SK-N-SH (cell line): ENCODE measurements around the gene CISH. TPM values are rescaled to one million over a fixed set of nuclear protein-coding genes. Genes with fewer than 3 reads are reported as not detected.

Source experiments
- CTCF ChIA-PET: fragments of 300-600, 350-600 bp; formaldehyde crosslinking; extraction: SDS; loops from one replicate; lab custom pipeline; 2021; lab: Yijun Ruan, JAX
- POLR2A ChIA-PET: fragments of 350-600 bp; sonication (Branson Sonifier 250); formaldehyde crosslinking; extraction: SDS; loops from one replicate; lab custom pipeline; 2020; ENCODE audit warnings: antibody characterized with exemption, inconsistent platforms; lab: Yijun Ruan, JAX
- DNase-seq: peaks from one replicate; pipeline ENCODE4 v3.0.0; 2012
- H2AFZ ChIP-seq: fragments of 200-600 bp; sonication (generic); 2 replicates; pipeline ENCODE4 v1.8.1; 2016; ENCODE audit warnings: antibody characterized with exemption, mild to moderate bottlenecking, low read depth
- H3F3A ChIP-seq: fragments of 200-600 bp; sonication (generic); replicated peaks from 2 replicates; pipeline ENCODE3; 2016; ENCODE audit warnings: antibody characterized with exemption, mild to moderate bottlenecking; ENCODE audit not compliant: insufficient read depth
- H3K27ac ChIP-seq, 2 experiments: fragments of 200-500 bp in 1 of 2; fragments of 200-600 bp in 1 of 2; sonication (Bioruptor generic) in 1 of 2; sonication (generic), shearing (Covaris generic) in 1 of 2; 2 replicates each; pipeline versions ENCODE4 v1.5.1 to v1.6.1; 2014 to 2016; ENCODE audit warnings: low read depth in 2 of 2, inconsistent platforms in 1 of 2, low read length in 1 of 2, mild to moderate bottlenecking in 1 of 2, mixed read lengths in 1 of 2
- H3K27me3 ChIP-seq: fragments of 200-600 bp; sonication (generic), shearing (Covaris generic); 2 replicates; pipeline ENCODE4 v1.6.1; 2016; ENCODE audit warnings: mixed run types; ENCODE audit not compliant: insufficient read depth
- H3K36me3 ChIP-seq, 2 experiments: fragments of 200-500 bp in 1 of 2; fragments of 200-600 bp in 1 of 2; sonication (Bioruptor generic) in 1 of 2; sonication (generic) in 1 of 2; replicated peaks in 1 of 2; 2 replicates each; pipeline versions ENCODE3 to v1.5.1; 2014 to 2016; ENCODE audit warnings: low read length in 1 of 2, mild to moderate bottlenecking in 1 of 2; ENCODE audit not compliant: insufficient read depth in 2 of 2, control insufficient read depth in 1 of 2
- H3K4me1 ChIP-seq, 2 experiments: fragments of 200-500 bp in 1 of 2; fragments of 200-600 bp in 1 of 2; sonication (Bioruptor generic) in 1 of 2; sonication (generic), shearing (Covaris generic) in 1 of 2; 2 replicates each; pipeline versions ENCODE4 v1.5.1 to v1.6.1; 2014 to 2016; ENCODE audit warnings: low read depth in 1 of 2, low read length in 1 of 2, mixed run types in 1 of 2; ENCODE audit not compliant: insufficient read depth in 2 of 2, control insufficient read depth in 1 of 2
- H3K4me2 ChIP-seq: fragments of 200-600 bp; sonication (generic), shearing (Covaris generic); 2 replicates; pipeline ENCODE4 v1.6.1; 2017; ENCODE audit warnings: mixed run types
- H3K4me3 ChIP-seq, 2 experiments: fragments of 200-500 bp in 1 of 2; fragments of 200-600 bp in 1 of 2; sonication (Bioruptor generic) in 1 of 2; sonication (generic), shearing (Covaris generic) in 1 of 2; 2 replicates each; pipeline versions ENCODE4 v1.5.1 to v1.8.1; 2014 to 2016; ENCODE audit warnings: low read depth in 2 of 2, inconsistent platforms in 1 of 2, low read length in 1 of 2, mild to moderate bottlenecking in 1 of 2, mixed read lengths in 1 of 2, moderate library complexity in 1 of 2
- H3K79me2 ChIP-seq: fragments of 200-600 bp; sonication (generic); 2 replicates; pipeline ENCODE4 v1.8.1; 2017; ENCODE audit warnings: mild to moderate bottlenecking; ENCODE audit not compliant: insufficient read depth
- H3K9ac ChIP-seq: fragments of 200-600 bp; sonication (generic); 2 replicates; pipeline ENCODE4 v1.6.1; 2017; ENCODE audit warnings: mixed run types
- H3K9me2 ChIP-seq: fragments of 200-600 bp; sonication (generic); 2 replicates; pipeline ENCODE4 v1.6.1; 2017; ENCODE audit warnings: mixed run types
- H3K9me3 ChIP-seq: fragments of 200-600 bp; sonication (generic); 2 replicates; pipeline ENCODE4 v1.6.1; 2017; ENCODE audit warnings: mixed run types, mild to moderate bottlenecking, moderate library complexity
- H4K20me1 ChIP-seq: fragments of 200-600 bp; sonication (generic); 2 replicates; pipeline ENCODE4 v1.6.1; 2017; ENCODE audit warnings: mild to moderate bottlenecking, mixed run types; ENCODE audit not compliant: insufficient read depth
- CHD2 ChIP-seq: fragments of 150-350 bp; IDR thresholded peaks from 2 replicates; pipeline ENCODE4 v1.6.1; 2018; ENCODE audit warnings: low read length; ENCODE audit not compliant: partially characterized antibody
- ELF1 ChIP-seq: IDR thresholded peaks from 2 replicates; pipeline ENCODE4 v1.4.0; 2012
- EP300 ChIP-seq, 2 experiments: IDR thresholded peaks; 2 replicates each; pipeline versions ENCODE4 v1.4.0 to v1.6.1; 2012; ENCODE audit warnings: borderline replicate concordance in 1 of 2, low read depth in 1 of 2, low read length in 1 of 2
- FOXJ3 ChIP-seq: sonication (generic); formaldehyde crosslinking; IDR thresholded peaks from 2 replicates; pipeline ENCODE4 v1.5.1; 2020; ENCODE audit warnings: mild to moderate bottlenecking, missing genetic modification reagents
- GABPA ChIP-seq: IDR thresholded peaks from 2 replicates; pipeline ENCODE4 v1.4.0; 2012; ENCODE audit warnings: low read depth, mild to moderate bottlenecking
- JUND ChIP-seq: IDR thresholded peaks from 2 replicates; pipeline ENCODE4 v1.4.0; 2012
- MXI1 ChIP-seq: IDR thresholded peaks from 2 replicates; pipeline ENCODE4 v1.6.1; 2012; ENCODE audit warnings: mild to moderate bottlenecking, low read depth, low read length, improper control_type of control experiment
- NRF1 ChIP-seq: IDR thresholded peaks from 2 replicates; pipeline ENCODE4 v1.6.1; 2012; ENCODE audit warnings: low read depth, mild to moderate bottlenecking, low read length
- RAD21 ChIP-seq: IDR thresholded peaks from 2 replicates; pipeline ENCODE4 v1.6.1; 2012; ENCODE audit warnings: mild to moderate bottlenecking, low read length
- RCOR1 ChIP-seq: fragments of 150-350 bp; IDR thresholded peaks from 2 replicates; pipeline ENCODE4 v1.6.1; 2017; ENCODE audit warnings: antibody characterized with exemption, low read length
- SMC3 ChIP-seq: IDR thresholded peaks from 2 replicates; pipeline ENCODE4 v1.6.1; 2012; ENCODE audit warnings: low read depth, low read length, improper control_type of control experiment
- WGBS: methylation state at CpG from one replicate; pipeline ENCODE4 v1.1.6; 2017; ENCODE audit warnings: low lambda C conversion rate; 5-methylcytosine and 5-hydroxymethylcytosine counted together
- polyA plus RNA-seq, 3 experiments: library from polyadenylated mRNA; depleted of rRNA; stranded (reverse); fragments of >200 nt; gene quantifications; 2 replicates each; pipeline ENCODE4 v1.2.3, GENCODE V29; 2012
- TF ChIP-seq, protein P1 (sequence below): IDR thresholded peaks from 2 replicates; pipeline ENCODE4 v1.6.1; 2012; ENCODE audit warnings: mild to moderate bottlenecking, low read depth, low read length, moderate library complexity
- TF ChIP-seq, protein P2 (sequence below): fragments of 200-600 bp; sonication (generic); IDR thresholded peaks from 2 replicates; pipeline ENCODE4 v1.6.1; 2017; ENCODE audit warnings: antibody characterized with exemption, mild to moderate bottlenecking, moderate library complexity
- TF ChIP-seq, protein P3 (sequence below): IDR thresholded peaks from 2 replicates; pipeline ENCODE4 v1.4.0; 2012; ENCODE audit warnings: low read depth, borderline replicate concordance
- TF ChIP-seq, protein P4 (sequence below): fragments of 150-350 bp; IDR thresholded peaks from 2 replicates; pipeline ENCODE4 v1.6.1; 2016; ENCODE audit warnings: mild to moderate bottlenecking, low read depth, low read length

CISH gene
- polyA plus RNA-seq, 1 of the 3 experiments (the other 2 are of a cell fraction): 2.6 TPM

DNA sequence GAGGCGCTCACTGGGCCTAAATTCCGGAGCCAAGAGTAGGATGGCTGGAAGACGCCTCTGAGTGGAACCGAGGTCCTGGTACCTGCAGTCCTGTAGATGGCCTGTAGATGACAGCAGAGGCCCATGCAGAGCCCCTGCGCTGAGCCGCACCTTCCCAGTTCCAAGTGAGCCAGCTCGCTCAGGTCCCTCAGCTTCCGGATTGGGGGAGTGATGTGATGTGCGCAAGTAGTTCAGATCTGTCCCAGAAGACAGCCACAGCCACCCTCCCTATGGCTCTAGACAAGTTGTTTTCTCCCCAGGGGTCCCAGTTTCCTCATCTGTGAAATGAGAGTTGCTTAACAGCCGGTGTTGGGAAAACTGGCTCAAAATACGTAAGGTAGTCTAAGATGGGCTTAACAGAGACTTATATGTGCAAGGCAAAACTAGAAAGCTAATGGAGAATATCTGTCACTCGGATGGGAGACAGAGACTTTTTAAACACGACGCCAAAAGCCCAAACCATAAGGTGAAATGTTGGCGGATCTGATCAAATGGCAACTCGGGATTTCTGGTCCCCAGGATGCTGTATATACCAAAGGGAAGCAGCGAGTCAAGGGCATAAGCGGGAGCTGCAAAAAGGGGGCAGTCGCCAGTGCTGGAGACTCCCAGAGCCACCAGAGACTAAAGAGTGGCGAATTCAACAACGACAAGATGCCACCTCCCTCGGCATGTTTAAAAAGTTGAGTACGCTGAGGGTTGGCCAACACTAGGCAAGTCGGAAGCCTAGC lies 4.6 kb upstream of the CISH start:
- Histone ChIP-seq H3K36me3 (no peaks in the 10 kb centered on the region), H3F3A (peaks cover 7% of the 10 kb centered on the region), H3K27ac (peak overlapping the region; percentile 42 to 53; a peak in 3 of 4 replicates), H3K4me1 (peaks cover 0 to 30% of the 10 kb centered on the region in 2 experiments; a peak in 1 of 4 replicates), H3K9me3 (no peaks in the 10 kb centered on the region), H3K4me3 (peak overlapping the region; percentile 75 to 78), H2AFZ (peak overlapping the region; percentile 98), H3K9ac (peak overlapping the region; percentile 13; the same call in 1 of the 2 replicates), H3K4me2 (peak overlapping the region; percentile 95), H4K20me1 (no peaks in the 10 kb centered on the region), H3K27me3 (no peaks in the 10 kb centered on the region), H3K79me2 (no peaks in the 10 kb centered on the region), H3K9me2 (no peaks in the 10 kb centered on the region)
- ChIA-PET CTCF (interaction anchor here (0.6 to 25.1 kb wide), 76 partner anchors 9 to 1089 kb away, joined by 3 to 648 read pairs (median 4); partner anchors contain the start of genes C3orf18, CYB561D2, DOCK3 and HEMK1), POLR2A (interaction anchor here (0.6 to 1.6 kb wide), 3 partner anchors 36 to 769 kb away, joined by 3 to 8 read pairs (median 3); partner anchors contain the start of gene MANF)
- peak; percentile 90 for DNase-seq
- WGBS: under 1% methylated on average over 18 of the region's 24 CpGs
- 0 out of 4 replicates have a peak, but pooled peaks of 1 of the 2 experiments have one; percentile 8 for TF ChIP-seq EP300 (IDR thresholded peaks at IDR 0.05; ENCODE audit: borderline replicate concordance in 1 of 2, low read depth in 1 of 2, low read length in 1 of 2)
- peak; percentile 99 for TF ChIP-seq RAD21
- no peak for TF ChIP-seq MXI1
- no peak for TF ChIP-seq JUND
- TF ChIP-seq, protein P1, sequence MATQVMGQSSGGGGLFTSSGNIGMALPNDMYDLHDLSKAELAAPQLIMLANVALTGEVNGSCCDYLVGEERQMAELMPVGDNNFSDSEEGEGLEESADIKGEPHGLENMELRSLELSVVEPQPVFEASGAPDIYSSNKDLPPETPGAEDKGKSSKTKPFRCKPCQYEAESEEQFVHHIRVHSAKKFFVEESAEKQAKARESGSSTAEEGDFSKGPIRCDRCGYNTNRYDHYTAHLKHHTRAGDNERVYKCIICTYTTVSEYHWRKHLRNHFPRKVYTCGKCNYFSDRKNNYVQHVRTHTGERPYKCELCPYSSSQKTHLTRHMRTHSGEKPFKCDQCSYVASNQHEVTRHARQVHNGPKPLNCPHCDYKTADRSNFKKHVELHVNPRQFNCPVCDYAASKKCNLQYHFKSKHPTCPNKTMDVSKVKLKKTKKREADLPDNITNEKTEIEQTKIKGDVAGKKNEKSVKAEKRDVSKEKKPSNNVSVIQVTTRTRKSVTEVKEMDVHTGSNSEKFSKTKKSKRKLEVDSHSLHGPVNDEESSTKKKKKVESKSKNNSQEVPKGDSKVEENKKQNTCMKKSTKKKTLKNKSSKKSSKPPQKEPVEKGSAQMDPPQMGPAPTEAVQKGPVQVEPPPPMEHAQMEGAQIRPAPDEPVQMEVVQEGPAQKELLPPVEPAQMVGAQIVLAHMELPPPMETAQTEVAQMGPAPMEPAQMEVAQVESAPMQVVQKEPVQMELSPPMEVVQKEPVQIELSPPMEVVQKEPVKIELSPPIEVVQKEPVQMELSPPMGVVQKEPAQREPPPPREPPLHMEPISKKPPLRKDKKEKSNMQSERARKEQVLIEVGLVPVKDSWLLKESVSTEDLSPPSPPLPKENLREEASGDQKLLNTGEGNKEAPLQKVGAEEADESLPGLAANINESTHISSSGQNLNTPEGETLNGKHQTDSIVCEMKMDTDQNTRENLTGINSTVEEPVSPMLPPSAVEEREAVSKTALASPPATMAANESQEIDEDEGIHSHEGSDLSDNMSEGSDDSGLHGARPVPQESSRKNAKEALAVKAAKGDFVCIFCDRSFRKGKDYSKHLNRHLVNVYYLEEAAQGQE: no peak
- TF ChIP-seq, protein P2, sequence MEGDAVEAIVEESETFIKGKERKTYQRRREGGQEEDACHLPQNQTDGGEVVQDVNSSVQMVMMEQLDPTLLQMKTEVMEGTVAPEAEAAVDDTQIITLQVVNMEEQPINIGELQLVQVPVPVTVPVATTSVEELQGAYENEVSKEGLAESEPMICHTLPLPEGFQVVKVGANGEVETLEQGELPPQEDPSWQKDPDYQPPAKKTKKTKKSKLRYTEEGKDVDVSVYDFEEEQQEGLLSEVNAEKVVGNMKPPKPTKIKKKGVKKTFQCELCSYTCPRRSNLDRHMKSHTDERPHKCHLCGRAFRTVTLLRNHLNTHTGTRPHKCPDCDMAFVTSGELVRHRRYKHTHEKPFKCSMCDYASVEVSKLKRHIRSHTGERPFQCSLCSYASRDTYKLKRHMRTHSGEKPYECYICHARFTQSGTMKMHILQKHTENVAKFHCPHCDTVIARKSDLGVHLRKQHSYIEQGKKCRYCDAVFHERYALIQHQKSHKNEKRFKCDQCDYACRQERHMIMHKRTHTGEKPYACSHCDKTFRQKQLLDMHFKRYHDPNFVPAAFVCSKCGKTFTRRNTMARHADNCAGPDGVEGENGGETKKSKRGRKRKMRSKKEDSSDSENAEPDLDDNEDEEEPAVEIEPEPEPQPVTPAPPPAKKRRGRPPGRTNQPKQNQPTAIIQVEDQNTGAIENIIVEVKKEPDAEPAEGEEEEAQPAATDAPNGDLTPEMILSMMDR: peak; percentile 98
- TF ChIP-seq, protein P3, sequence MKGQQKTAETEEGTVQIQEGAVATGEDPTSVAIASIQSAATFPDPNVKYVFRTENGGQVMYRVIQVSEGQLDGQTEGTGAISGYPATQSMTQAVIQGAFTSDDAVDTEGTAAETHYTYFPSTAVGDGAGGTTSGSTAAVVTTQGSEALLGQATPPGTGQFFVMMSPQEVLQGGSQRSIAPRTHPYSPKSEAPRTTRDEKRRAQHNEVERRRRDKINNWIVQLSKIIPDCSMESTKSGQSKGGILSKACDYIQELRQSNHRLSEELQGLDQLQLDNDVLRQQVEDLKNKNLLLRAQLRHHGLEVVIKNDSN: no peak
- peak; percentile 93 for TF ChIP-seq SMC3
- no peak for TF ChIP-seq CHD2
- TF ChIP-seq NRF1: 0 out of 2 replicates have a peak, but pooled peaks have one; percentile 35
- no peak for TF ChIP-seq RCOR1
- 0 out of 2 replicates have a peak, but pooled peaks have one; percentile 12 for TF ChIP-seq GABPA
- TF ChIP-seq ELF1: peak; percentile 71; the same call in 1 of the 2 replicates
- TF ChIP-seq, protein P4, sequence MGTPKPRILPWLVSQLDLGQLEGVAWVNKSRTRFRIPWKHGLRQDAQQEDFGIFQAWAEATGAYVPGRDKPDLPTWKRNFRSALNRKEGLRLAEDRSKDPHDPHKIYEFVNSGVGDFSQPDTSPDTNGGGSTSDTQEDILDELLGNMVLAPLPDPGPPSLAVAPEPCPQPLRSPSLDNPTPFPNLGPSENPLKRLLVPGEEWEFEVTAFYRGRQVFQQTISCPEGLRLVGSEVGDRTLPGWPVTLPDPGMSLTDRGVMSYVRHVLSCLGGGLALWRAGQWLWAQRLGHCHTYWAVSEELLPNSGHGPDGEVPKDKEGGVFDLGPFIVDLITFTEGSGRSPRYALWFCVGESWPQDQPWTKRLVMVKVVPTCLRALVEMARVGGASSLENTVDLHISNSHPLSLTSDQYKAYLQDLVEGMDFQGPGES: no peak
- no peak for TF ChIP-seq FOXJ3 (CRISPR knock-in tag)
